Ureter (tissue), 1 donor: ENCODE measurements around the gene KRT4. TPM values are rescaled to one million over a fixed set of nuclear protein-coding genes. Genes with fewer than 3 reads are reported as not detected.

Experiments
- DNase-seq: peaks from one replicate; pipeline ENCODE4 v3.0.0-alpha.2; 2020; ENCODE audit warnings: low spot score
- total RNA-seq: library from RNA; stranded (reverse); gene quantifications from one replicate; pipeline ENCODE4 v1.2.4, GENCODE V29; 2023
- donor health status: DM: yes; HTN: yes; CAD: no.

The KRT4 gene
- total RNA-seq, 1 donor from 2014 or later: 0.81 TPM

DNA sequence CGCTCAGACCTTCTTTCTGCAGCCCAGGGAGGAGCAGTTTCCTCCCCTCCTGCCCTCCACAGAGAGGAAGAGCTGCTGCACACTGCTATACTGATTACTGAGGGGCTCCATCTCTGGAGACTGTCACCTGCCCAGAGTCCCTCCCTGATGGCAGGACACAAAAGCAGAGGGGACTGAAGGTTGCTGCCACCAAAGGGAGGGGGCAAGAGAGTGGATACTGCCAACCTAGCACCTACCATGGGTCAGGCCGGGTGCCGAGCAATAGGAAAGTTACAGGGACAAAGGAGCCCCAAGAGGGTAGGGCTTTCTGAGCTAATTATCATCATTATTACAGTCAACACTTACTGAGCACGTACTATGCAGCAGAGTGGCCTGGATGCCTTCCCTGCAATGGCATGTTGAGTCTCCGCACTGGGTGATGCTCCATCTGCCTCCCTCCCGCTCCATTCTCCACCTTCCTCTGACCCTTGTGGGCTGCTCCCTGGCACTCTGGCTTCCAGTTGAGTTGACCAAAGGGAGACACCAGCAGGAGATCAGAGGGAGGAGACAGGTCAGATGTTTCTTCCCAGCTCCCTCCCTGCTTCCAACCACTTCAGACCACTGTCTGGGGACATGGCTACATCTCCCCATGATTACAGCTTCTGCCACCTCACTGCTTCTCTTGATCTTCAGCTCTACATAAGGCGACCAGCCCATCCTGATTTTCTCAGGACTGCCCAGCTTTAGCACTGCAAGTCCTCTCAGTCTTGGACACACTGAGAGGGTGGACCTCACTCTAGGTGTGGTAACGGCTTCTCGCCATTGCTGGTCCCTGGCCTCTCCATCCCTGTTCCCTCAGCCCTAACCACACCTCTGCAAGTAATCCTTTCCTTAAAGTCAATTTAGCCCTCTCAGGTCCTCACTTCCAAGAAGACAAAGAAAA lies 22.8 kb upstream of the KRT4 start:
- DNase-seq: no peak

DNA sequence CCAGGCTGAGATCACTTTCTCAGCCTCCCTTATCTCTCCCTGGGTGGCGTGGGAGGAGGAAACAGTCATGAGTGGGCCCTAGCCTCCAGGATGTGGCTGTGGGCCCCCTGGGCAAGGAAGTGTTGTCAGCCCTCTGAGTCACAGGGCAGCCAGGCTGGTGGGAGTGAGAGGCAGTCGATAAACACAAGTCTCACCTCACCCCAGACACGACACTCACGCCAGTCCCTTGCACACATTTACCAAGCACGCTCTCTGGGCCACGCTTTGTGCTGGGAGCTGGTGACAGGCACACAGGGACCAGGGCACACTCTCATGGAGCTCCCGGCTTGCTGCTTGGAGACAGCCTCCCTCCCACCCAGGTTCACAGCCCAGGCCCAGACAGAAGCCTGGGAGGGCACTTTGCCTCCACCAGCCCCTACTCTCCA lies 22.1 kb upstream of the KRT4 start:
- DNase-seq: no peak

DNA sequence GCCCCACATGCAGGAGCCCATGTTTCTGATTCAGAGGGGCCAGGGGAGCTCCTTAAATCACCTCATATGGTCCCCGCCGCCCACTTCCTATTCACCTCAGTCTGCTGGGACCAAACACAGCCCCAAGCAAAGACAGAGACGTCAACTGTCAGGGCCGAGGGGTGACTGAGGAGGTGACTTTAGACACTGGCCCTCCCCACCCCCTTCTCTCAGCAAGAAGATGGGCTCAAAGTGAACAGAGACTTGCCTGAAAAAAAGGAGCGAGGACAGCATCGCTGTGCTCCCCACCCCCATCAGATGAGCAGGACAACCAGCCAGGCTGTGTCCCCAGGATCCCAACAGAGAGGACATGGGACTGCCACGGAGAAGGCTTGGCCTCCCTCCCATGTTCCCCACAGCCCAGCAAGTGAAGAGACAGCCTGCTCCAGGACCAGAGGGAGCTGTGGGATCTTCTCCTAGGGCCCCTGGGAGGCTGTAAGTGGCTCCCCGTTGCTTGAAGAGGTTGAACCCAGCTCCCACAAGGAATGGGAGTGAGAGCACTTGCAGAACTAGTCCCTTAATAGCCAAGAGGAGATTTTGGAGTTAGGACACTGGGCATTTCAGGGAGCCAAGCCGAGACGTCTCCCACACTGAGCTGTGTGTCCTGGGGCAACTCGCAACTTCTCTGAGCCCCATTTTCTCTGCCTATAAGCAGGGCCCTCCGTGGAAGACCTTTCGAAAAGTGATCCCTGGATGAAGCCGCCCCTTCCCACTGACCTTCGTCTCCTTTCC lies 21.5 kb upstream of the KRT4 start:
- DNase-seq: no peak

- DNase-seq: no peak
These were observed 20.7 kb upstream of the KRT4 start for GRCh38 chr12:52834727-52835001.

DNA sequence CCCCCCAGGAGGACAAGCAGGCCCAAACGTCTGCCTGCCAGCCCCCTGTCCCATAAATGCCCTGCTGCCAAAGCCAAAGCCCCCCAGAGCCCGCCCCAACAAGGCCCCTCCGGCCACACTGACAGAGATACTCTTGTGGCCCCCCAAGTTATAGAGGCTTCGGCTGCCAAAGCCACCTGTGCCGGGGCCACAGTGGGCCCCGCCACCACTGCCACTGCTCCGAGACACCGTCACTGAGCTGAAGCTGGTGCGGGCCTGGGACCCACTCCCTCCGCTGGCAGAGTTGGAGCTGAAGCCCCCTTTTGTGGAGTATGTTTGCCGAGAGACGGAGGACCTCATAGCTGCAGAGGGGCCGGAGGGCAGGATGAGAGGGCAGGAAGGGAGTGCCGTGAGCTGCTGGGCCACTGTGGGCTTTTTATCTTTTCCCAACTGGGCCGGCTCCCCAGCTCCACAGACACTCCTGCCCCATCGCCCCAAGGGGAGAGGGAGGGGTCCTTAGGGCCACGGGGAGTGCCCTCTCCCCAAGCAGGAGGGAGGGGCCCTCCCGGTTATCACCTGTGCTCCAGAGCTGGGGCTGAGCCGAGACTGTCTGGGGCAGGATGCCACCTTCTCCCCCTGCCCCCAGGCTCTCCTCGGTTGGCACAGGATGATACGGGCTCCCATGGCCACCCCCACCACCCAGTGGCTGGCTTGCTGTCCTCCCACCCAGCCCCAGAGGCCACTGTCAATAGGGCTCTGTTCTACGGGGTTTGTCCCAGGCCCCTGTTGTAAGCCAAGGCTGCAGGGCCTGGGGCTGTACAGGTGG lies 20.2 kb upstream of the KRT4 start, which contains the start of gene KRT79:
Gene KRT79, minus strand, starts transcription at position 390 of the 805 bp plus-strand sequence. Its CDS starts 51 bp downstream, at position 339.
- DNase-seq: no peak

- no peak for DNase-seq
These were observed 19.3 kb upstream of the KRT4 start for GRCh38 chr12:52832985-52833905.

DNA sequence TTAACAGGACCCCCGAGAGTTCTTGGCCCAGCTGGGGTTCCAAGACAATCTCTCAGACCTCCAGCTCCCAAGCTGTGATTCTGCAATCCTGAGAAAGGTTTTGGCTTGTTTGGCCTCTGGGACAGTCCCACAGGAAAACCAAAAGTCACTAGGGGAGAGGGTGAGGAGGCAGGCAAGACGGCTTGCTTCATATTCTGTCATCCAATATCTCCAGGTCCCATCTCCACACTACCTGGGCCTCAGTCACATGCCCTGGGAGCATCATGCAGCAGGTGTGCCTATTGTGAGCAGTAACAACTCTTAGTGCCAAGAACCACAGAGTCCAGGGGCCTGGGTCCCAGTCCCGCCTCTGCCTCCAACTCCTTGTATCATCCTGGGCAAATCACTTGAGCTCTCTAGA lies 18.5 kb upstream of the KRT4 start:
- no peak for DNase-seq

- no peak for DNase-seq
These were observed 17.3 kb upstream of the KRT4 start for GRCh38 chr12:52831251-52831650.

- no peak for DNase-seq
These were observed 16.3 kb upstream of the KRT4 start for GRCh38 chr12:52829986-52830770.

GRCh38 chr12:52828591-52829021 lies 14.7 kb upstream of the KRT4 start:
- no peak for DNase-seq

GRCh38 chr12:52828156-52828555 lies 14.2 kb upstream of the KRT4 start:
- no peak for DNase-seq

DNA sequence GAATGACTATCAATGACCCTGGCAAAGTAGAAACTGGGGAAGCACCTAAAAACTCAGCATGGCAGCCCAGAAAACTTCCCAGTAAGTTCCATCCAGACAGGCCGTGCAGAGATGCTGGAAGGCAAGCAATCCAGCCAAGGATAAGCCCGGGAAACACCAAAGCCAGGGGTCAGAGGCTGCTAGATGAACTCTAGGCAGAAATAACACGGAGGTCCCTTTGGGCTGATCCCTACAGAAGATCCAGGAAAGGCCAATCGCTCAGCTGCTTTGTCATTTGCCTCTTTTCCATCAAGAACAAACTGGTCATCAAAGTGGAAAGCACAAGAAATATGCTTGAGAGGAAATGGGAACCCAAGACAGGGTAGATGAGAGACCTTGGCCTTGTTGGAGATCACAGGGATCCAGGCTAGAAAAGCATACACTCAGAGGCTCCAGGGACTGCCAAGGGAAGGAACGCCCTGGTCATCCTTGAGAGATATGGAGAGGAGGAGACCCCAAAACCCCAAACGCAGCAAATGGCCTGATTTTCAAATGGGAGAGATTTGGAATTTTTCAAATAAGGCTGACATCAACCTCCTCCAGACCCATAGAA lies 13.7 kb upstream of the KRT4 start:
- DNase-seq: no peak

DNA sequence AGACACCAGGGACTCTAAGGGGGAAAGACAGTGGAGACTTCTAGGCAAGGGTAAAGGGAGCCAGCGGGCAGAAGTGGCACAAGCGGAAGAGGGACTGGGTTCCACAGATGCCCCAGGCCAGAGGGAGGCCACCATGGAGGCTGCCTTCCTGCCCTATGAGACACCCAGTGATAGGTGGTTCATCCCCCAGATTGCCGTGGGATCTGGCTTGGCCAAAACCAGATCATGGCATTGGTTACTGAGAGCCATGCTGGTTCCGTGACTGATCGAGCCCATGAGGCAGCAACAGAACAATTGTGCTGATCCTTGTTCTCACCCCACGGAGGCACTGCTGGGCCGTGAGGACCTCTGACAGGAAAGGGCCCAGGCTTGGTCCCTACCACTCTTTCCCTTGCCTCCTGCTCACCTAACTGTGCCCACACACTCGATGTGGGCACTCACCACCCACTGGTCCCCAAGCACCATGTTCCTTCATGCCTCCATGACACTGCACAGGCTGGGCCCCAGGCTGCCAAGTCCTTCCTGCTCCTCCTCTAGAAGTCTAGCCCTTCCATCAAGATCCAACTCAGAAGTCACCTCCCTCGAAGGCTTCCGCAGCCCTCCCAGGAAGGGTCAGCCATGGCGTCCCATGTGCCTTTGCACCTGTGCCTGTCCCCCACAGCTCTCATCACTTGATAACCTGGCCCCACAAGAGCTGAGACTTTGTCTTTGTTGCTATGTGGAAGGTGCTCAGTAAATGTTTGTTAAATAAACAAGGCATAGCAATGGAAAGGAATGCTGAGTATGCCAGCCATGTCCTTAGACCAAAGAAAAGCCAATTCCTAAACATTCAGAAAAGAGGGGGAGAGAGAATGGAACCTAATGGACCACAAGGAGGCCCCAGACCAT lies 12.9 kb upstream of the KRT4 start:
- no peak for DNase-seq

GRCh38 chr12:52825961-52826360 lies 12.0 kb upstream of the KRT4 start:
- DNase-seq: no peak

DNA sequence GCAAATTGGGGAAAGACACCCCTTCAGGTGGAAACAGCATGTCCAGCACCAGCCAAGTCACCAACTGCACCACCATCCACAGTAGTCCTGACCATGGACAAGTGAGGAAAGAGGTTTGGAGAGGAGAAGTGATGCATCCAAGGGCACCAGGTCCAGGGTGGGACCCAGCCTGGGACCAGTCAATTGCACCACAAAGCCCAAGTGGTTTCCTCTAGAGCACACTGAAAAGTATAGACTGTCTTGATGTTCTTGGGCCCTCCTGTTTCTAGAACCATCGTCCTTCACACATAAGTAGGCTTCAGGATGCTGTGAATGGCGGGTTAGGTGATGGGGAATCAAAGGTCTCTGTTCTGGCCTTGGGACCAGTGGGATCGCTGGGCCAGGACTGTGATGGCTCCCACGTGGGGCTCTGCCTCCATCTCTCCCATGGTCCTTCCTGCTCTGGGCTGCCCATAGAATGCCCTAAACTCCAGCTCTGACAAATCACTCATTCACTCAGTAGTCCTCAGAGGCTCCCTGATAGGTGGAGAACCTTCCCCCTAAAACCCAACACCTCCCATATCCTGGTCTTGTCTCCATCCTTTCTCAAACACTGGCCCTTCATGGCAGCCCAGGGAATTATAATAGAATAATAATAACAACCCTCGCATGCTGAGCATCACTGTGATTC lies 11.0 kb upstream of the KRT4 start:
- no peak for DNase-seq

GRCh38 chr12:52823761-52824450 lies 10.0 kb upstream of the KRT4 start:
- DNase-seq: no peak

- DNase-seq: no peak
These were observed 9.0 kb upstream of the KRT4 start for GRCh38 chr12:52822771-52823510.
